Neural progenitor cell (in vitro differentiated cells): Measurements from ENCODE around the gene CAPN11.

Experiments
- EZH2 ChIP-seq: fragments of 200-600 bp; sonication (generic); IDR thresholded peaks from 2 replicates; pipeline ENCODE4 v1.6.1; 2017; ENCODE audit warnings: antibody characterized with exemption, mild to moderate bottlenecking, moderate library complexity
- TF ChIP-seq, protein P1 (sequence below): fragments of 200-600 bp; sonication (generic); IDR thresholded peaks from 2 replicates; pipeline ENCODE4 v1.5.1; 2017; ENCODE audit warnings: antibody characterized with exemption, mild to moderate bottlenecking

GRCh38 chr6:44192428-44193041, 33.9 kb downstream of the CAPN11 start:
- TF ChIP-seq, protein P1, sequence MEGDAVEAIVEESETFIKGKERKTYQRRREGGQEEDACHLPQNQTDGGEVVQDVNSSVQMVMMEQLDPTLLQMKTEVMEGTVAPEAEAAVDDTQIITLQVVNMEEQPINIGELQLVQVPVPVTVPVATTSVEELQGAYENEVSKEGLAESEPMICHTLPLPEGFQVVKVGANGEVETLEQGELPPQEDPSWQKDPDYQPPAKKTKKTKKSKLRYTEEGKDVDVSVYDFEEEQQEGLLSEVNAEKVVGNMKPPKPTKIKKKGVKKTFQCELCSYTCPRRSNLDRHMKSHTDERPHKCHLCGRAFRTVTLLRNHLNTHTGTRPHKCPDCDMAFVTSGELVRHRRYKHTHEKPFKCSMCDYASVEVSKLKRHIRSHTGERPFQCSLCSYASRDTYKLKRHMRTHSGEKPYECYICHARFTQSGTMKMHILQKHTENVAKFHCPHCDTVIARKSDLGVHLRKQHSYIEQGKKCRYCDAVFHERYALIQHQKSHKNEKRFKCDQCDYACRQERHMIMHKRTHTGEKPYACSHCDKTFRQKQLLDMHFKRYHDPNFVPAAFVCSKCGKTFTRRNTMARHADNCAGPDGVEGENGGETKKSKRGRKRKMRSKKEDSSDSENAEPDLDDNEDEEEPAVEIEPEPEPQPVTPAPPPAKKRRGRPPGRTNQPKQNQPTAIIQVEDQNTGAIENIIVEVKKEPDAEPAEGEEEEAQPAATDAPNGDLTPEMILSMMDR: no peak
- TF ChIP-seq EZH2: no peak
